ENCODE data around the gene RAPSN.
"Not testable (repeated sequence)": the region's sequence is repeated elsewhere in the genome, so short reads cannot be mapped to it uniquely, and the experiment has no call there.

GRCh38 chr11:47454258-47454671, 5.3 kb upstream of the RAPSN start:
- TF ChIP-seq CTCF (IDR thresholded peaks at IDR 0.05) = peak; percentile 83
- not testable (repeated sequence) for TF ChIP-seq EZH2 (IDR thresholded peaks at IDR 0.05; ENCODE audit: borderline replicate concordance, insufficient read depth, low read depth, low read length, poor library complexity, severe bottlenecking)
